Activated CD8-positive, alpha-beta memory T cell treated with anti-CD3 and anti-CD28 coated beads, Interleukin-2, amount 50 U/mL, for 1 hour (primary cell): ENCODE results near the gene HERPUD2.

Experiments used
- DNase-seq: peaks from one replicate; pipeline ENCODE4 v3.0.0-alpha.2; 2020; ENCODE audit errors: extremely low read depth

HERPUD2 gene

GRCh38 chr7:35694784-35695472, at the start of gene HERPUD2:
HERPUD2 (minus strand) TSS chr7:35695135; CDS start chr7:35694330, 805 bp downstream.
- peak; percentile 83 for DNase-seq

- no peak for DNase-seq
These were observed 44.0 kb upstream of the HERPUD2 start for GRCh38 chr7:35738889-35739288.

GRCh38 chr7:35736725-35737124, 41.8 kb upstream of the HERPUD2 start:
- no peak for DNase-seq

GRCh38 chr7:35735396-35735795, 40.5 kb upstream of the HERPUD2 start:
- DNase-seq, result no peak

GRCh38 chr7:35734001-35734483, 39.1 kb upstream of the HERPUD2 start:
- no peak for DNase-seq

- DNase-seq, result no peak
These were observed 36.4 kb upstream of the HERPUD2 start for GRCh38 chr7:35731349-35731748.

- DNase-seq, result no peak
These were observed 34.3 kb upstream of the HERPUD2 start for GRCh38 chr7:35729061-35729783.

GRCh38 chr7:35728412-35729060, 33.6 kb upstream of the HERPUD2 start:
- no peak for DNase-seq

- no peak for DNase-seq
These were observed 32.6 kb upstream of the HERPUD2 start for GRCh38 chr7:35727571-35727970.

- DNase-seq, result no peak
These were observed 31.7 kb upstream of the HERPUD2 start for GRCh38 chr7:35726654-35727053.

- DNase-seq, result peak; percentile 59
These were observed 30.3 kb upstream of the HERPUD2 start for GRCh38 chr7:35725280-35725680.

GRCh38 chr7:35723011-35723410, 28.1 kb upstream of the HERPUD2 start:
- no peak for DNase-seq

GRCh38 chr7:35722054-35722849, 27.3 kb upstream of the HERPUD2 start:
- no peak for DNase-seq

GRCh38 chr7:35721288-35721687, 26.4 kb upstream of the HERPUD2 start:
- DNase-seq, result no peak

- no peak for DNase-seq
These were observed 25.9 kb upstream of the HERPUD2 start for GRCh38 chr7:35720849-35721248.

- DNase-seq, result no peak
These were observed 25.1 kb upstream of the HERPUD2 start for GRCh38 chr7:35720032-35720431.

GRCh38 chr7:35718047-35718446, 23.1 kb upstream of the HERPUD2 start:
- DNase-seq, result no peak

GRCh38 chr7:35717516-35717915, 22.6 kb upstream of the HERPUD2 start:
- no peak for DNase-seq

- no peak for DNase-seq
These were observed 22.1 kb upstream of the HERPUD2 start for GRCh38 chr7:35717013-35717412.

- no peak for DNase-seq
These were observed 21.3 kb upstream of the HERPUD2 start for GRCh38 chr7:35716038-35716803.

GRCh38 chr7:35714862-35715261, 19.9 kb upstream of the HERPUD2 start:
- no peak for DNase-seq
